ENCODE results near the gene C6orf136. TPM values are rescaled to one million over a fixed set of nuclear protein-coding genes. Genes with fewer than 3 reads are reported as not detected.

Gene C6orf136
- total and polyA plus RNA-seq, 7 donors = 7.8 to 60.8 (median 36.7) TPM

- no peaks in the 10 kb centered on the region for H3K9me3 ChIP-seq
- 80 to 81% methylated on average over 4 of the region's 4 CpGs for WGBS, 2 donors
- TF ChIP-seq POLR2A (IDR thresholded peaks at IDR 0.05) (no peak), EP300 (IDR thresholded peaks at IDR 0.05) (no peak), POLR2AphosphoS5 (IDR thresholded peaks at IDR 0.05) (peak in 1 of 4 donors; percentile 5)
- TF ChIP-seq, protein P1, sequence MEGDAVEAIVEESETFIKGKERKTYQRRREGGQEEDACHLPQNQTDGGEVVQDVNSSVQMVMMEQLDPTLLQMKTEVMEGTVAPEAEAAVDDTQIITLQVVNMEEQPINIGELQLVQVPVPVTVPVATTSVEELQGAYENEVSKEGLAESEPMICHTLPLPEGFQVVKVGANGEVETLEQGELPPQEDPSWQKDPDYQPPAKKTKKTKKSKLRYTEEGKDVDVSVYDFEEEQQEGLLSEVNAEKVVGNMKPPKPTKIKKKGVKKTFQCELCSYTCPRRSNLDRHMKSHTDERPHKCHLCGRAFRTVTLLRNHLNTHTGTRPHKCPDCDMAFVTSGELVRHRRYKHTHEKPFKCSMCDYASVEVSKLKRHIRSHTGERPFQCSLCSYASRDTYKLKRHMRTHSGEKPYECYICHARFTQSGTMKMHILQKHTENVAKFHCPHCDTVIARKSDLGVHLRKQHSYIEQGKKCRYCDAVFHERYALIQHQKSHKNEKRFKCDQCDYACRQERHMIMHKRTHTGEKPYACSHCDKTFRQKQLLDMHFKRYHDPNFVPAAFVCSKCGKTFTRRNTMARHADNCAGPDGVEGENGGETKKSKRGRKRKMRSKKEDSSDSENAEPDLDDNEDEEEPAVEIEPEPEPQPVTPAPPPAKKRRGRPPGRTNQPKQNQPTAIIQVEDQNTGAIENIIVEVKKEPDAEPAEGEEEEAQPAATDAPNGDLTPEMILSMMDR (IDR thresholded peaks at IDR 0.05) = no peak
- H3K27ac ChIP-seq = peak overlapping the region in 3 of 4 donors; percentile 1 to 94 (median 5)
- no peaks in the 10 kb centered on the region for H3K27me3 ChIP-seq
- no peak overlapping the region for H3K4me3 ChIP-seq
- DNase-seq = peak; percentile 34
- peaks cover 37 to 47% (median 41%) of the 10 kb centered on the region in 4 donors for H3K36me3 ChIP-seq
- H3K4me1 ChIP-seq = peaks cover 0 to 56% (median 48%) of the 10 kb centered on the region in 4 donors
- intact Hi-C loops (cut with DNase I) = loop anchor here (10.0 kb wide), 1 partner anchor 1215 kb away; the partner anchor contains the start of gene HSPA1B
Measured at GRCh38 chr6:30610065-30610464, 36.9 kb upstream of the C6orf136 start.

- Histone ChIP-seq H3K9me3 (no peaks in the 10 kb centered on the region), H3K27ac (peak overlapping the region; percentile 5 to 98 (median 55)), H3K36me3 (peaks cover 33 to 40% (median 33%) of the 10 kb centered on the region in 4 donors), H3K4me3 (no peak overlapping the region), H3K27me3 (no peaks in the 10 kb centered on the region), H3K4me1 (peaks cover 0 to 56% (median 48%) of the 10 kb centered on the region in 4 donors)
- DNase-seq = peak; percentile 53
- peak in 2 of 4 donors; percentile 1 to 18 for TF ChIP-seq POLR2AphosphoS5 (IDR thresholded peaks at IDR 0.05)
- no peak for TF ChIP-seq POLR2A (IDR thresholded peaks at IDR 0.05)
- intact Hi-C loops (cut with DNase I) = loop anchor here (10.0 kb wide), 1 partner anchor 1213 kb away; the partner anchor contains the start of gene HSPA1B
- WGBS, 2 donors = 84 to 85% methylated on average over 9 of the region's 9 CpGs
Measured at GRCh38 chr6:30611150-30611855, 35.6 kb upstream of the C6orf136 start.

GRCh38 chr6:30611856-30612194, 35.1 kb upstream of the C6orf136 start:
- WGBS, 2 donors = 74 to 88% methylated on average over 2 of the region's 2 CpGs
- intact Hi-C loops (cut with DNase I) = loop anchor here (10.0 kb wide), 1 partner anchor 1213 kb away; the partner anchor contains the start of gene HSPA1B
- peak overlapping the region; percentile 89 to 98 (median 95) for H3K27ac ChIP-seq

GRCh38 chr6:30612213-30612612, 34.7 kb upstream of the C6orf136 start:
- Histone ChIP-seq H3K9me3 (no peaks in the 10 kb centered on the region), H3K36me3 (peaks cover 29 to 36% (median 31%) of the 10 kb centered on the region in 4 donors), H3K27me3 (no peaks in the 10 kb centered on the region), H3K4me1 (peaks cover 0 to 56% (median 48%) of the 10 kb centered on the region in 4 donors), H3K27ac (peak overlapping the region; percentile 89 to 98 (median 95)), H3K4me3 (no peak overlapping the region)
- no peak for DNase-seq
- intact Hi-C loops (cut with DNase I) = loop anchor here (10.0 kb wide), 1 partner anchor 1213 kb away; the partner anchor contains the start of gene HSPA1B
- peak in 2 of 4 donors; percentile 2 to 3 for TF ChIP-seq POLR2AphosphoS5 (IDR thresholded peaks at IDR 0.05)
- no peak for TF ChIP-seq POLR2A (IDR thresholded peaks at IDR 0.05)
- TF ChIP-seq, protein P1 (IDR thresholded peaks at IDR 0.05) = peak in 2 of 4 experiments; percentile 16 to 23
- 77 to 89% methylated on average over 1 of the region's 1 CpG for WGBS, 2 donors

More at GRCh38 chr6:30611856-30612194, 35.1 kb upstream of the C6orf136 start:
- H3K4me3 ChIP-seq = no peak overlapping the region
- peaks cover 32 to 40% (median 33%) of the 10 kb centered on the region in 4 donors for H3K36me3 ChIP-seq
- no peaks in the 10 kb centered on the region for H3K27me3 ChIP-seq
- TF ChIP-seq POLR2A (IDR thresholded peaks at IDR 0.05) (no peak), POLR2AphosphoS5 (IDR thresholded peaks at IDR 0.05) (peak in 1 of 4 donors; percentile 1), EP300 (IDR thresholded peaks at IDR 0.05) (no peak)
- TF ChIP-seq, protein P1 (IDR thresholded peaks at IDR 0.05) = no peak
- H3K9me3 ChIP-seq = no peaks in the 10 kb centered on the region
- H3K4me1 ChIP-seq = peaks cover 0 to 56% (median 48%) of the 10 kb centered on the region in 4 donors
- DNase-seq = no peak

DNA sequence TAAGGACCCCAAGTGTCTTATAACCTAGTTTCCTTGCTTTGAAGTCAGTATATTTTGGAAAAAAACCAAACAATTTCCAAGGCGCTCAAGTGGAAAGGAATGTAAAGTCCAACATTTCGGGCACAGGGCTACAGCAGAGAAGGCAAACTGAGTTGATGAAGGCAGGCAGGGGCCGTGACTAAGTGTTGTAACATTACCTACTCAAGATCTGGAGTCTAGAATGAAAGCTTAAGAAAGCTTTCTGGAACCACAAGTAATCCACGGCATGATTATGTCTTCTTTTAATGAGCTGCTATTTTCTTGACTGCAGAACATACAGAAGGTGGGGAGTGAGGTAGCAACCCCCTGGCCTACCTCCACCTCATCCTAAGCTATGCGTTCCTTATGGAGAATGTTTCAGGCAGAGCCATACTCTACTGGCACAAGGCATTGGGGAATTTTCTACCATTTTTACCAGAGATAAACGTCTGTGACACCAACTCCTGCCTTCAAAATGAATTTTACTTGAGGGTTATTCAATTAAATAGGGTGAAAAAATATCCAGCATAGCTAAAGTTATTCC, 34.2 kb upstream of the C6orf136 start:
- no peak overlapping the region for H3K4me3 ChIP-seq

More for the DNA sequence above, 34.2 kb upstream of the C6orf136 start:
- Histone ChIP-seq H3K27ac (peak overlapping the region; percentile 89 to 98 (median 95)), H3K27me3 (no peaks in the 10 kb centered on the region), H3K4me1 (peaks cover 0 to 56% (median 48%) of the 10 kb centered on the region in 4 donors), H3K9me3 (no peaks in the 10 kb centered on the region), H3K36me3 (peaks cover 23 to 31% (median 25%) of the 10 kb centered on the region in 4 donors)
- intact Hi-C loops (cut with DNase I) = loop anchor here (10.0 kb wide), 1 partner anchor 1212 kb away; the partner anchor contains the start of gene HSPA1B
- WGBS, 2 donors = 75 to 78% methylated on average over 6 of the region's 6 CpGs
- TF ChIP-seq POLR2AphosphoS5 (IDR thresholded peaks at IDR 0.05) (peak in 2 of 4 donors; percentile 17 to 50), EP300 (IDR thresholded peaks at IDR 0.05) (no peak), POLR2A (IDR thresholded peaks at IDR 0.05) (peak in 1 of 2 donors; percentile 5)
- TF ChIP-seq, protein P1 (IDR thresholded peaks at IDR 0.05) = no peak
- DNase-seq = peak; percentile 63

All from sigmoid colon (tissue), 7 donors.